NCI-H2029 (cell line): ENCODE data around the gene KCNA1.

ENCODE experiments used
- DNase-seq: peaks from one replicate; lab custom pipeline; 2025; lab: John Stamatoyannopoulos, UW

Gene KCNA1

DNA sequence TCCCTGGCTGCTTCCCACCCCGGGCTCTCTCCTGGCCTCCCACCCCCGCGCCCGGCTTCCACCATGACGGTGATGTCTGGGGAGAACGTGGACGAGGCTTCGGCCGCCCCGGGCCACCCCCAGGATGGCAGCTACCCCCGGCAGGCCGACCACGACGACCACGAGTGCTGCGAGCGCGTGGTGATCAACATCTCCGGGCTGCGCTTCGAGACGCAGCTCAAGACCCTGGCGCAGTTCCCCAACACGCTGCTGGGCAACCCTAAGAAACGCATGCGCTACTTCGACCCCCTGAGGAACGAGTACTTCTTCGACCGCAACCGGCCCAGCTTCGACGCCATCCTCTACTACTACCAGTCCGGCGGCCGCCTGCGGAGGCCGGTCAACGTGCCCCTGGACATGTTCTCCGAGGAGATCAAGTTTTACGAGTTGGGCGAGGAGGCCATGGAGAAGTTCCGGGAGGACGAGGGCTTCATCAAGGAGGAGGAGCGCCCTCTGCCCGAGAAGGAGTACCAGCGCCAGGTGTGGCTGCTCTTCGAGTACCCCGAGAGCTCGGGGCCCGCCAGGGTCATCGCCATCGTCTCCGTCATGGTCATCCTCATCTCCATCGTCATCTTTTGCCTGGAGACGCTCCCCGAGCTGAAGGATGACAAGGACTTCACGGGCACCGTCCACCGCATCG, 1.8 kb downstream of the KCNA1 start:
- DNase-seq, result no peak

- DNase-seq, result no peak
These were observed 5.0 kb downstream of the KCNA1 start for GRCh38 chr12:4914720-4915119.

DNA sequence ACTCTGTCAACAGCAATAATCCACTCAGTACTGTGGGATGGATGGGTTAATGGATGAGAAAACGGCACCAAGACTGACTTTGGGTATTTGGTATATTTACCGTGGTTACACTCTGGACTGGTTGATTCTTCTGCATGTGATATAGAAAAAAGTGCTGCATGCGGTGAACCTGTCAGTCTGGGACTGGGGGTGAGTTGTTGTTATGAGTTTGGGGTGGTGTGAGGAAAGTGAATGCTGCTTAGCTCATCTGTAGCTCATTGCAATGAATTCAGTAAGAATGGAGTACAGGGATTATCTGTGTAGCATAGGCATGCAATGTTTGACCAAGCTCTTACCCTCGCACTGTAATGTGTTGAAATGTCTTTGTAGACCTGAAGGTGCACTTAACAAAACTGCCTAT, 6.0 kb downstream of the KCNA1 start:
- DNase-seq, result no peak

DNA sequence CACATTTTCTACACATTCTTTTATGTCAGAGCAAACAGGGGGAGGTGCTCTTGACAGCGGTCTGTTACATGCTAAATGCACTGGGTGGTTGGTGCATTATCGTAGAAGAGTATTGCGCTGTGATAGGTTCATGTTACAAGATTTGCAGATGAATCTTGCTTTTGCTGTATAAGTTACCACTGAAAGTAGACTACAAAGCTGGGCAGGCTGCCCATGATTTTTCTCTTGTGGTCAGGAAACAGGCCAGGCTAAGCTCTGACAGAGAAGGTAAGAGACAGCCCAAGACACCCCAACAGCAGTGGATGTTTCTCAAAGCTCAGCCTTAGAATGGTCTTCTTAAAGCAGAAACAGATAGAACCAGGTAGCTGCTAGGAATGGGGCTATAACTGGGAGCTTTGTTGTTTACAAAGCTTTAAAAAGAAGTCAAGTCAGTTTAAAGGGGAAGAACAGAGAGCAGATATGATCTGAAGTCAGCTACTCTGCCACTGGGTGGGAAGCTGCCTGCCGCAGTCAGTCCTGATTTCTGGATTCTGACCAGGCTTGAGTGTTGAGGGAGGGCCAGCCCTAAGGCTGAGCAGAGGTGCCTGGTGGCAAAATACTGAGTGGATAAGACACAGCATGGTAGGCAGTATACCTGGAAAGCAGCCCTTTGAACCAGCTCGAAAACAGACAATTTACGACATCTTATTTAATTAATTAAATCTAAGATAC, 9.4 kb downstream of the KCNA1 start:
- DNase-seq, result no peak

- DNase-seq, result no peak
These were observed 22.9 kb downstream of the KCNA1 start for GRCh38 chr12:4932576-4932975.

DNA sequence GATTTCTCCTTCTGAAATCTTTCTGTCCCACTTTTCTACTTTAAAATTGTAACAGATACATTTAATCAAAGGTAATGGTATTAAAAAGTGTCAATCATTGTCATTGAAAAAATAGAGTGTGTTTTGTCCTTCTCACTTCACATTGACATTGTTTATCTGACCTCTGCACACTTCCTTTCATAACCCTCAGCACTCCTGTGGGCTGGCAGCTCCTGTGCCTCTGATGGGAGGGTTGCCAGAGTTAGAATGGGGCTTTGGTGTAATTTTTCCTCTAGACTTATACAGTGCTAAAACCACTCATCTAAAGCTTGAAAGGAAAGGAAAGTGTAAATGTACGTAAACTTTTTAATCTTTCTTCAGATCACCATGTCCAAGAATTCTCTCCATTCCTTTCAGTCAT, 23.7 kb downstream of the KCNA1 start:
- no peak for DNase-seq

- no peak for DNase-seq
These were observed 24.8 kb downstream of the KCNA1 start for GRCh38 chr12:4934407-4935035.

DNA sequence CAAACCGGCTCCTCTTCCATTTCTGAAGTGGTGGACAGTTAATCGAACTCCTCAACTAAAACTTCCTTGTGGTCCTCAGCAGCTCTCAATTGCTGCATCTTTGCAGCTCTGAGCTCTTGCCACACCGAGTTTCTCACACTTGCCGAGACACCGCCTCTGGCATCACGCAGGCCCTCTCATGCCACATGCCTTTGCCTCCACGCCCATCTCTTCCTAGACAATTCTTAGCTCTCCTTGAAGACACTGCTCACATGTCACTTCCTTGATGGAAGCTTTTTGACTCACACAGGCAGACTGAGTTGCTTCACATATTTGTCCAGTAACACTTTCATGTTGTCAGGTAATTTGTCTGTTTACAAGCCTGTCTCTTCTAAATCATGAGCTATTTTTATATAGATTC, 29.2 kb downstream of the KCNA1 start:
- no peak for DNase-seq

GRCh38 chr12:4939418-4940023, 29.8 kb downstream of the KCNA1 start:
- DNase-seq, result no peak

DNA sequence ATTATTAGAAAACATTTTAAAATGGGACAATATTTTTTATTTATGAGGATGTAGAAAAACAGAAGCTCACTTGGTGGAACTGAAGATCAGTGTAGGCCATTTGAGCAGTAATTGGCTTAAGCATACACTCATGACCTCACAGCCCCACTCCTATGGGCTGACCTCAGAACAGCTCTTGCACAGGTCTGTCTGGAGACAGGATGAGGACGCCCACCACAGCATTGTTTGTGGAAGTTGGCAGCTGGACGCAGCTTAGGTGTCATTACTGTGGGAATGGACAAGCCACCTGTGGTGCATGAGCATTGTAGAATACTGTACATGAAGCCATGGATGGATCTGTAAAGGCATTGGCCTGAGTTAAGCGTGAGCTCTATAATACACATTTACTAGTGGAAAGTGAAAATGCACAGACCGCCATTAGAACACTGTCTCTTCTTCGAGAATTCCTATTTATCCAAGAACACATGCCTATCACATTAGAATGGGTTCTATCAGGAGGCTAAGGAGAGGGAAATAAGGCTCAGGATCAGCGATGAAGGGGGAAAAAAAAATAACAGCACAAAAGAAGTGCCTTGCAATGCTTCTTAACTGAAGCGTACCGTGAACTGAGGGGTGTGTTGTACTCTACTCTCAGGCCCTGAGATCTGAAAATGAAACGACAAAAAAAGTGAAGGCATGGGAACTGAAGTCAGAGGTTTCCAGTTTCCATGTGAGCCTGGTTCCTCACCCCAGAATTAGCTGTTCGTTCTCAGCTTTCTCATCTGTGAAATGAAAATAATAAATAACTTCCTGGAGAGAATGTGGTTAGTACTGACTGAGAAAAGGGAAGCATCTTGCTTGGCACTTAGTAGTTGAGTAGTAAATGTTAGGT, 33.6 kb downstream of the KCNA1 start:
- no peak for DNase-seq

- no peak for DNase-seq
These were observed 34.2 kb downstream of the KCNA1 start for GRCh38 chr12:4943938-4944284.

DNA sequence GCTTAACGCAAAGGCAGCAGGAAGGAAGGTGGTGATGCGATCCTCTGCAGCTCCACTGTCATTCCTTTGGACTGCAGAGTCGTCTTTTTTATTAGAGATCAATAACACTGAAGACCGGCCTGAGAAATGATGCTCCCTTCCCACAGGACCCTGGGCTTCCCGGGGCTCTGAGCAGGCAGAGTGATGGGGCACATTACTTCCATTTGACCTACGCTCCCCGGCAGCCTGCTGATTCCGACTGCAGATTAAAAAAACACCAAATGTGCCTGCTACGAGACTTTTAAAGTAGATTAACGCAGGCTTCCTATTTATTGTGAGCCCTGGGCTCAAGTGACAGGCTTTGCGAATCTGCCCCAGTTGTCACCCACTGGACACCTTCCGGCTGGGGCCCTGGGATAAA, 37.5 kb downstream of the KCNA1 start:
- DNase-seq, result no peak

GRCh38 chr12:4951083-4951482, 41.4 kb downstream of the KCNA1 start:
- DNase-seq, result no peak

DNA sequence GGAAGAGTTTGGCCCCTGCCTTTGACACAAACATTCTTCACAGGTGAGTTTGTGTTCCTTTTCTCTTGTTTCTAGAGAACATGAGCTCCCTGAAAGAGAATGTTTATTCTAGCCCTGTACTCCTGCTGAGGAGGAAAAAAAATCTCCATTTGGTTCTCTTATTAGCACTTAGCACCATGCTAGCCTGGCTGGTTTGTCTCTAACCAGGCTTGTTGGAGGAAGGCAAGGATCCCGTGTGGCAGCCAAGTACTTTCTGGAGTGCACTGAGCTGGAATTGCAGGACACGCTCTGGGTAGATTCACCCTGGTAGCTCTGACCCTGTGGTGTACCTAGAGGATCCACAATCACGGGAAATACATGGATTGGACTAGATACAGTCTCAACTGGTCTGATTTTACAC, 41.9 kb downstream of the KCNA1 start:
- DNase-seq, result no peak

DNA sequence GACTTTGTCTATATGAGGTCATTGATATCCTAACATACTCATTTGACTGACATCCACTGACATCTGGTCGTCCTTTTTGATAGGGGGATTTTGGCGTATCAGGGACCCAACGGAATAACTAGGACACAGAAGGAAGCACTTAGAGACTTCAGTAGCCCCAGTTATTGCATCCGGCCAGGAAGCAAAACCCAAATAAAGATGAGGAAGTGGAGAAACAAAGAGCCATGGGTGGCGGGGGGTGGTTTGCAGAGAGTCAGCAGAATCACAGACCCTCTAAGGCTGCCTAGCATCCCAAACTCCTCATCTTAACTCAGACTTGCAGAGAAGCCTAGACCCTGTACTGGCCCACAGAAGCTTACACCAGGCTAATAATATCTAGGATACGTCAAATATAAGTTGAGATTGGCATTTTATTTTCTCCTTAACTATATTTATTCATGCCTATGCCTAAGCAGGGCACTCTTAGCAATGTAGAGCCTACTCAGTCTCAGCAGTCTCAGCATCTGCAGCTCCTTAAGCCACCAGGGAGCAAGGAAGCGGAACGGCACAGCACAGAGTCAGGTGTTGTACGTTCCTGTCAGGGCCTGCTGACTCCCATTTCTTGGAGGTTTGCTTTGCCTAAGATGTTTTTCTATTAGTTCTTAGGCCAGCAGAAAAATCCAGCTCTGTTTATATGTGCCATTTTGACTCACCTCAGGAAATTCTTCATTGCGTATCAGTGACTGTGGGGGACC, 45.1 kb downstream of the KCNA1 start:
- DNase-seq, result no peak

DNA sequence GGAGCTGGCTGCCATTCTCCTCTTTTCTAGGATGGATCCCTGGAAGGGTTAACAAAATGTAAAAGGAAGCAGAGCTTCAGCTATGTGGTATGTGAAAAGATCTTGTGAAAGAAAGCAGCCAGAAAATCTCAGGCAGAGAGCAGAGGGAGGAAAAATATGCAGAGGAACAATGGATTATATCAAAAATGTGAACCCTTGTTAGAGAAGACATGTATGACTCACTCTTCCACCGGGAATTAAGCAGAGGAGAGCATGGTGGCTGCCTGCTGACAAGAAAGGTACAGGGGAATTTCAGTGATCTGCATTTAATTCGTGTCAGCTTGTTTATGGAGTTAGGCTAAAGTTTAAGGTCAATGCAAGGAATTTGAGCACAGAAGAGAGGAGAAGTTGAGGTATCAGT, 46.3 kb downstream of the KCNA1 start:
- DNase-seq, result no peak

- no peak for DNase-seq
These were observed 47.3 kb downstream of the KCNA1 start for GRCh38 chr12:4956968-4957367.

GRCh38 chr12:4957761-4958160, 48.1 kb downstream of the KCNA1 start:
- DNase-seq, result no peak

DNA sequence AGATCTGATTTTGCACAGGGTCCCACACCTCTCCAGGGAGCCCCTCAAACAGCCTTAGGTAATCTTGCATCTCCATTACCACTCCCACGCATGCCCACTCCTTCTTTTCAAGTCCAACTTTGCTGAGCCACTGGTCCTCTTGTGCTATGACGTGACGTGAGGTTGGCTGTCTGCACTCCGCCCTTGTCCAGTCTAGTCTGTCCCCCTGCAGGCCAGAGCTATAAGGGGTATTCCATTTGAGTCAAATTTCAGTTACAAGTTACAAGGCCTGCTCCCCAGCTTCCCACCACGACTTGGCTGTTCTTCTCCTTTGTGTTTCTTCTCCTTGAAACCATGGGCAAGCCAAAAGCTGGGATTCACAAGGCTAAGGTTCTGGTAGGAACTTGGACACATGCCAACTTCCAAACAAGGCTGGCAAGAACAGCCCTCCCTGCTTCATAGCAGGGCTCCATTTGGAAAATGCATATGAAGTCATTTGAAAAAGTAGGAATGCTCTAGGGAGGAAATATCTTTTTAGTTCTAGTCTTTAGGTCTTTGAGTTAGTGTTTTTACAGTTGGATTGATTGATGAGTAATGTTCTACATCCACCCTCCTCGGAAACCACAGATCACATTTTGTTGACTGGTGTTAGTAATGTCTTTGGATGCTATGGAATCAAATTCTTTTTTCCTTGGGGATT, 49.1 kb downstream of the KCNA1 start:
- DNase-seq, result no peak

DNA sequence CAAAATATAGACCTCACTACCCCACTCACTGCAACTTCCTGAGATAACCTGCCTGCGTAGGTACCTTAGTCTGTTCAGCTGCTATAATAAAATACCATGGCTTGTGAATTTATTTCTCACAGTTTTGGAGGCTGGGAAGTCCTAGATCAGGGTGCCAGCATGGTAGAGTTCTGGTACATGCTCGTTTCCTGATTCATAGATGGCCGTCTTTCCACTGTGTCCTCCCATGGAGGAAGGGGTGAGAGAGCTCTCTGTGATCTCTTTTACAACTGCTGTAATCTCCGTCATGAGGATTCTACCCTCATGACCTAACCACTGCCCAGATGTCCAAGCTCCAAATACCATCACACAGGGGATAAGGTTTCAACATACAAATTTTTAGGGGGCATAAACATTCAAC, 49.7 kb downstream of the KCNA1 start:
- no peak for DNase-seq

- DNase-seq, result no peak
These were observed 50.3 kb downstream of the KCNA1 start for GRCh38 chr12:4960030-4960429.
